ENCODE results near the gene NKD1. TPM values are rescaled to one million over a fixed set of nuclear protein-coding genes. Genes with fewer than 3 reads are reported as not detected.

Gene NKD1
- total and polyA plus RNA-seq, 2 donors from 2014 or later: 1.1 to 9.9 TPM

- H3K9me3 ChIP-seq (ENCODE audit: control insufficient read depth in 2 of 3, insufficient read depth in 1 of 3, low read length in 3 of 3): no peaks in the 10 kb centered on the region
- no peaks in the 10 kb centered on the region for H3K36me3 ChIP-seq (ENCODE audit: control insufficient read depth in 2 of 3, insufficient read depth in 3 of 3, low read length in 3 of 3)
- DNase-seq (no peak), FAIRE-seq (no peak)
- H3K27ac ChIP-seq (ENCODE audit: low read depth in 2 of 2, low read length in 2 of 2): no peak overlapping the region
- no peak overlapping the region for H3K9ac ChIP-seq (ENCODE audit: low read length in 3 of 3)
- no peak overlapping the region for H3K4me3 ChIP-seq (ENCODE audit: low read length in 3 of 3)
- intact Hi-C loops (cut with DNase I): no loop called here
- H3K27me3 ChIP-seq (ENCODE audit: control insufficient read depth, insufficient read depth, low read length): no peaks in the 10 kb centered on the region
- TF ChIP-seq, protein P1, sequence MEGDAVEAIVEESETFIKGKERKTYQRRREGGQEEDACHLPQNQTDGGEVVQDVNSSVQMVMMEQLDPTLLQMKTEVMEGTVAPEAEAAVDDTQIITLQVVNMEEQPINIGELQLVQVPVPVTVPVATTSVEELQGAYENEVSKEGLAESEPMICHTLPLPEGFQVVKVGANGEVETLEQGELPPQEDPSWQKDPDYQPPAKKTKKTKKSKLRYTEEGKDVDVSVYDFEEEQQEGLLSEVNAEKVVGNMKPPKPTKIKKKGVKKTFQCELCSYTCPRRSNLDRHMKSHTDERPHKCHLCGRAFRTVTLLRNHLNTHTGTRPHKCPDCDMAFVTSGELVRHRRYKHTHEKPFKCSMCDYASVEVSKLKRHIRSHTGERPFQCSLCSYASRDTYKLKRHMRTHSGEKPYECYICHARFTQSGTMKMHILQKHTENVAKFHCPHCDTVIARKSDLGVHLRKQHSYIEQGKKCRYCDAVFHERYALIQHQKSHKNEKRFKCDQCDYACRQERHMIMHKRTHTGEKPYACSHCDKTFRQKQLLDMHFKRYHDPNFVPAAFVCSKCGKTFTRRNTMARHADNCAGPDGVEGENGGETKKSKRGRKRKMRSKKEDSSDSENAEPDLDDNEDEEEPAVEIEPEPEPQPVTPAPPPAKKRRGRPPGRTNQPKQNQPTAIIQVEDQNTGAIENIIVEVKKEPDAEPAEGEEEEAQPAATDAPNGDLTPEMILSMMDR (IDR thresholded peaks at IDR 0.05; ENCODE audit: borderline replicate concordance, extremely low read depth, insufficient read depth): no peak
- H3K4me1 ChIP-seq (ENCODE audit: control insufficient read depth in 2 of 3, insufficient read depth in 2 of 3, low read depth in 1 of 3, low read length in 3 of 3): peaks cover 0 to 6% (median 0%) of the 10 kb centered on the region in 3 donors
Observed at GRCh38 chr16:50612849-50613198, 64.6 kb downstream of the NKD1 start.

DNA sequence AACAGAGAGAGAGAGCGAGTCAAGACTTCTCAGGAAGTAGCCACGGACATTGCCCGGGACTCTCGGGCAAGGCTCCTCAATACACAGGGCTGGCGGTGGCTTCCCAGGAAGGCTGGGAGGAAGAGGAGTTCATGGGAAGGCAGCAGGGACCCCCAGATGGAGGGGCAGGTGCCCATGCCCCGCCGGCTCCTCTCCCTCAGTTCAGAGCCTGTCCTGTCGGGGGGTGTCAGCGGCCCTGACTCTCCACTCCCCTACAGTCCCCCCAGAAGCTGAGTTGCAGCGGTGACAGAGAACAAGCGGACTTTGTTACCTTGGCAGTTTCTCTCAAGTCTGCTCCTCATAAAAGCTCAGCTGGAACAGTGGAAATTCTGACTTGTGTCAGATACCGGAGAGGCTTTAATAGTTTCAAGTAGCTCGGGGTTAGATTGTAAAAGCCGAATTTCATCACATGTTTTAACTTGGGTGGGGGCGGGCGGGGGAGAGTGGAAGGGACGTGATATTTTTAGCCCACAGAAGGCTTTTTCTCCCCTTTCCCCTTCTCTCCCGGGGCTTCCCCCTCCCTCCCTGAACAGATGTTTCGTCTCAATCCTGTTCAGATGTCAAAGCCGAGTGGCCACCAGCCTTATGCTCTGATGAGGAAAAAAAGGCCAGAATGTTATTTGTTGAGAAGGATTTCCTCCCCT, 65.2 kb downstream of the NKD1 start:
- FAIRE-seq (no peak), DNase-seq (peak in 4 of 5 donors; percentile 67 to 94 (median 79))
- Histone ChIP-seq H3K4me3 (ENCODE audit: low read length in 3 of 3) (no peak overlapping the region), H3K9me3 (ENCODE audit: control insufficient read depth in 2 of 3, insufficient read depth in 1 of 3, low read length in 3 of 3) (no peaks in the 10 kb centered on the region), H3K27me3 (ENCODE audit: control insufficient read depth, insufficient read depth, low read length) (no peaks in the 10 kb centered on the region), H3K4me1 (ENCODE audit: control insufficient read depth in 2 of 3, insufficient read depth in 2 of 3, low read depth in 1 of 3, low read length in 3 of 3) (peaks cover 0 to 6% (median 0%) of the 10 kb centered on the region in 3 donors), H3K9ac (ENCODE audit: low read length in 3 of 3) (no peak overlapping the region), H3K27ac (ENCODE audit: low read depth in 2 of 2, low read length in 2 of 2) (peak overlapping the region in 1 of 2 donors; percentile 54), H3K36me3 (ENCODE audit: control insufficient read depth in 2 of 3, insufficient read depth in 3 of 3, low read length in 3 of 3) (no peaks in the 10 kb centered on the region)
- intact Hi-C loops (cut with DNase I): no loop called here
- TF ChIP-seq, protein P1 (IDR thresholded peaks at IDR 0.05; ENCODE audit: borderline replicate concordance, extremely low read depth, insufficient read depth): no peak

GRCh38 chr16:50613964-50614474, 65.8 kb downstream of the NKD1 start:
- no peaks in the 10 kb centered on the region for H3K36me3 ChIP-seq (ENCODE audit: control insufficient read depth in 2 of 3, insufficient read depth in 3 of 3, low read length in 3 of 3)
- DNase-seq (peak in 1 of 5 donors; percentile 38), FAIRE-seq (no peak)
- no peak overlapping the region for H3K27ac ChIP-seq (ENCODE audit: low read depth in 2 of 2, low read length in 2 of 2)
- no peaks in the 10 kb centered on the region for H3K27me3 ChIP-seq (ENCODE audit: control insufficient read depth, insufficient read depth, low read length)
- TF ChIP-seq, protein P1 (IDR thresholded peaks at IDR 0.05; ENCODE audit: borderline replicate concordance, extremely low read depth, insufficient read depth): no peak
- peaks cover 0 to 6% (median 0%) of the 10 kb centered on the region in 3 donors for H3K4me1 ChIP-seq (ENCODE audit: control insufficient read depth in 2 of 3, insufficient read depth in 2 of 3, low read depth in 1 of 3, low read length in 3 of 3)
- intact Hi-C loops (cut with DNase I): no loop called here
- H3K9me3 ChIP-seq (ENCODE audit: control insufficient read depth in 2 of 3, insufficient read depth in 1 of 3, low read length in 3 of 3): no peaks in the 10 kb centered on the region
- no peak overlapping the region for H3K4me3 ChIP-seq (ENCODE audit: low read length in 3 of 3)
- no peak overlapping the region for H3K9ac ChIP-seq (ENCODE audit: low read length in 3 of 3)

Data from kidney (tissue), 14 donors.